Kidney capillary endothelial cell (primary cell): ENCODE measurements around the gene TMEM242.
A peak's percentile ranks its signal among the peaks of the same experiment; 100 is the strongest.
"Not testable (repeated sequence)": the region's sequence is repeated elsewhere in the genome, so short reads cannot be mapped to it uniquely, and the experiment has no call there.

Source experiments
- DNase-seq: peaks from one replicate; pipeline ENCODE4 v3.0.0-alpha.2; 2018; ENCODE audit warnings: low spot score

Gene TMEM242

DNA sequence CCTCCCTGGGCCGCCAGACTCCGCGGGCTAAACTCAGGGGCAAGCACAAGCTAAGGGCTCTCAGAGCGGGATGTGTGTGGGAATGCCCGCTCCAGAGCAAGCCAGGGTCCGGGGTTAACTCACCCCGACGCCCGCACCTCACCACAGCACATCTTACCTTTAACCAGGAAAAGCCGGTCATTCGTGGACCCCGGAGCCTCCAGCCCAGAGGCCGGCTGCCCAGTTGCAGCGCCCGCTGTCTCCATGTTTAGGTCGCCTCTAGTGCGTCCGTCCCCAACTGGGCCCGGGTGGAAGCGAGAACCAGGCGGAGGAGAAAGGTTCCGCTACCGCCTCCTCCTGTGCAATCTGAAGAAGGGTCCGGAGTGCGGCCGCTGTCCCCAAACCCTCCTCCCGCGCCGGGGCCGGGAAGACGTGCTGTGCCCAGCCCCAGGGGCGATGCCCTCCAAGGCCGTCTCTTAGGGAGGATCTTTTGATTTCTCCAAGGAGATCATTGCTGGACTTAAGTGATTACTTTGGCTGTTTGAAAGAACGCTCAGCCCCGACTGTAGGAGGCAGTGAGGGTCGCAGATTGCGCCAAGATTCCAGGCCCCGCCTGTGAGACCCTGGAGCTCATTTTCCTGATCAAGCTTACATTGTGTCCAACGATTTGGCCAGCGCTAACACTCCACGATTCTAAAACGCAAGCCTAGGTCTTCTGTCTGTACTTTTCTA lies at the start of gene TMEM242:
Gene TMEM242 (minus strand): TSS at position 265 of the 711 bp plus-strand sequence. CDS start 20 bp downstream, at position 245.
- peak; percentile 92 for DNase-seq

DNA sequence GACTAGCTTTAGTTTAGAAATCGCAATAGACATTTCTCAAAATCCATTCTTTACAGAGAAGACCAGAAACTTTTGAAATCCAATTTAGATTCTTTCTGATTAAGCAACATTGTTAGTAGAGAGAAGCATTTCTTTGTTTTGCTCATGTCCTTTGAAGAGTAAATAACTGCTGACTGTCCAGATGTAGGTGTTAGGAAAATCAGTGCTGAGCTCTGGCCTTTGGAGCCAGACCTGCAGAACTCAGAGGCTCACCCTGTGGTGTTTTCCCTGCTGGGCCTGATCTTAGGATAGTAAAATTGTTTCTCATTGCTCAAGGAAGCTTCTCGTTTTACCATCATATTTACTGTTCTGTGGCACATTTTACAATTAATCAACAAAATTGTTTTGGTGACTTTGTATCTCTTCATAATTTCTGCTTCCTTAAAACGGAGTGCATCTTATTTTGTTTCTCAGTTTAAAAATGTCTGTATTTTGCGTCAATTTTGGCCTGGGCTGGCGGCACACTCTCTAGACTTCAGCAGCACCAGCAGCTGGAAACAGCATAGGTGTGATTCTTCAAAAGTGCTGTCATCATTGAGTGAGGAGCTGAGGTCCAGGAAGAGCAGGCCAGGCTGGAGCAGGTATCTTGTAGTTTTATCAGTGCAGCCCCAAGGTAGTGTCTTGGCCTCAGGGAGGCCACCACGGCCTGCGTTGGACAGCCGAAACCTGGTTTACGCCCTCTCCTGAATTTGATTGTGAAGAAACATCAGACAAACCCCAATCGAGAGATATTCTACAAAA lies 49.4 kb upstream of the TMEM242 start:
- DNase-seq = no peak

DNA sequence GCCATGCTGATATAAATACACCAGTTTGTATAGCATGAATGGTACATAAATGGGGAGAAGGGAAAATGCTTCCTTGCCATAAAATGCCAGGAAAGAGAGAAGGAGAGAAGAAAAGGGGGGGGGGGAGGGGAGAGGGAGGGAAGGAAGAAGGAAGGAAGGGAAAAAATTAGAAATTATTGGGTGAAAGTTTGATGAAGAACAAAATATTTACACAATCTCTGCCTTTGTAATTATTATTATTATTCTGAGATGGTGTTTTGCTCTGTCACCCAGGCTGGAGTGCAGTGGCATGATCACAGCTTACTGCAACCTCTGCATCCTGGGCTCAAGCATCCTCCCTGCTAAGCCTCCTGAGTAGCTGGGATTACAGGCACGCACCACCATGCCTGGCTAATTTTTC lies 47.4 kb upstream of the TMEM242 start:
- no peak for DNase-seq

DNA sequence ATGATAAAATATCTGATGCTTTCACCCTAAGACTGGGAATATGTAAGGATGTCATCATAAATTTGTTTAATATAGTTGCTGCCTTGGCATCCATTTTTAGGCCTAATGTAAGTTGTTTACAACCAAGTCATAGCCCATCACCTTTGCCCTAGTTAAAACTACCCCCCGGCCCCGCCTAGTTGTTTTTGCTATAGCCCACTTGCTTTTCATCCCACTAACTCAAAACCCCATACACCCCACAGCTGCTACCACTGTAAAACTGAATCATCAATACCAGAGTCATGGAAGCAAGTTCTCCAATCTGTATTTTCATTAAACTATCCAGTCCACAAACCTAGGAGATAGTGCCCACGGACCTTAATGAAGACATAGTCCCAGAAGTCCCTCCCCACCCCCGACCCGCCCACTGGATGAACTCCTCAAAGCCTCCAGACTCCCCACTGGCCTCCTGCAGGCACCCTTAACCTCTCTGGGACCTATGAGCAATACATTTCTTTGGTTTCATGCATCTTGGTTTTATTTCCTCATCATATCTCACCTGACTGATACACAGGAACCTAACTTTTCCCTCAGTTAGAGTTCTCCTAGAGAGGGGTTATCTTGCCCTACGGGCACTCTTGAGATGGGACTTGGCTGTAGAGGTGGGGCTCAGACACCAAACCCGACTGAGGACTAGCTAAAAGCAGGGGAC lies 45.2 kb upstream of the TMEM242 start:
- DNase-seq = no peak

DNA sequence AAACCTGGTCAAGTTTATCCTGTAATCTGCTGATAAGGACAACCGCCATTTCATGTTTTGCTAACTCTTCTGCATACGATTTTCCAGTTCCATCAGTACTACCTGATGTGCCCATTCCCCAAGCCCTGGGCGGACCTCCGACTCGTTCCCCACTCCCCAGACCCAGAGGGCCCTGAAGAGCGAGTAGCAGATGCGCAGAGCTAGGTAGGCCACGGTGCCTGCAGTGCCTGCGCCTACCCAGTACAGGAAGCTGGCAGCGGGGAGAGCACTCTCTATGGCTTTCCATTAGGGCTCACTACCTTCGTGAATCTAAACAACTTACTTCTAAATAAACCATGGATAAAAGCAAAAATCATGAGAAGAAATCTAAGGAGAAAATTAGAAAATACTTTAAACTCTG lies 43.3 kb upstream of the TMEM242 start:
- DNase-seq = no peak

DNA sequence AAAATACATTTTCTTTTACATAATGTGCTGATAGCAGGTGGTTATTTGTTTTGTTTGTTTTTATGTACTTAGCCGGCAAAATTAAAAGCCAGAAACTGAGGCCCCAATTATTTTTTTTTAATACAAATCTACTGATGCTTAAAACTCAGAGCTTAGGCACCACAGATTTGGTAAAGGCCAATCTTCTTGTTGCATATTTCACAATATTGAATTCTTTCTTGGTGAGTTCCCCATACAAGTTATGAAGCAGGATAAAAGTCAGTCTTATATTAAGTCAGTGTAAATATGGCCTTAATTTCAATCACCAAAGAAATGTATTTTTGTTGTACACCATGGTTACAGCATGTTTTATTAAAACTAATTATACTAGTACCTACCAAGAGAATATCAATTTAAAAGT lies 41.4 kb upstream of the TMEM242 start:
- no peak for DNase-seq

DNA sequence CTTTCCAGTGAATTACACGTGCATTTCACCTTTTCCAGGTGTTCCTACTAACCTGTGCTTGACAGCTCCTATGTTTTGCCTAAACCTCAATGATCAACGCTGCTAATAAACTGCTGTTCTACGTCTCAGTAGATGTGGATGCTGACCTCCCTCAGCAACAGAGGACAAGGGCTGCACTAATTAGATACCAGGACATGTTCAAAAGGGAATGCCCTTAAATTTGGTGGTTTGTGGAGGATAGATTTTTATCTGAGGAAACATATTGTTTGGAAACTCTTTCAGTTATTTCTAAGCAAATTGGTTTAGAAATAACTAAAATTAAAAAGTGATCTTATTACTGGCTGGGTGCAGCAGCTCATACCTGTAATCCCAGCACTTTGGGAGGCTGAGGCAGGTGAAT lies 38.6 kb upstream of the TMEM242 start:
- no peak for DNase-seq

DNA sequence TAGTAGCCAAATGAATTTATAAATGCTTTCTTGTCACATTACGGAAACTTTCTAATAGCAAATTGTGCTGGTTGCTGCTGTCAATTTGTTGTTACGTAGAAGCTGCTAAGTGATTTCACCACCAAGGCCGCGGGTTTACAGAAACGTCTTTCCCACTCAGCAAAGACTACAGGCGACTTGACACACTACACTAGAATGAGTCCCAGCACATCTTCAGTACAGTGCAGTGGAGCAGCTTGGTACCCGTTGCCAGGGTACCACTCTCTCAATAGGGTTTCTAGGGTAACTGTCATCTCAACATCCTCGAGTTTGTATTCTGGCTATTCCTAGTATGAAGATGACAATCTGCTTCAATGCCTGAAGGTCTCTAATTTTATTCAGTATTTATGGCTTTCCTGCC lies 35.0 kb upstream of the TMEM242 start:
- no peak for DNase-seq

DNA sequence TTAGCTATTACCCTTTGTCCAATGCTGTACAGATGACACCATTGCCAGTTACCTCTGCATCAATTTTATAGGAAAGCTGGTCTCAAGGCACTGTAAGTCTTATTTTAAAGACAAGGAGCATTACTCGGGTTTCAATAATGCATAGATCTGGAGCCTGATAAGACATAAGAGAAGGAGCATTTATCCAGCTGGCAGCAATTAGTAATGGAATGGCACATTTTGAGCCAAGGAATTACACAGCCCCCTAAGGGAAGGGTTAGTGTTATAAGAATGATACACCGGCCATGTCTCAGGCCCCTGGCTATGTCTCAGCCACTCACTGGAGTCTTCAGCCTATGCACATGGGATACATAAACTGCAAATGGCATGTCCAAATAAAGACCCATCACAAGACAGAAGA lies 23.1 kb upstream of the TMEM242 start:
- DNase-seq = no peak

DNA sequence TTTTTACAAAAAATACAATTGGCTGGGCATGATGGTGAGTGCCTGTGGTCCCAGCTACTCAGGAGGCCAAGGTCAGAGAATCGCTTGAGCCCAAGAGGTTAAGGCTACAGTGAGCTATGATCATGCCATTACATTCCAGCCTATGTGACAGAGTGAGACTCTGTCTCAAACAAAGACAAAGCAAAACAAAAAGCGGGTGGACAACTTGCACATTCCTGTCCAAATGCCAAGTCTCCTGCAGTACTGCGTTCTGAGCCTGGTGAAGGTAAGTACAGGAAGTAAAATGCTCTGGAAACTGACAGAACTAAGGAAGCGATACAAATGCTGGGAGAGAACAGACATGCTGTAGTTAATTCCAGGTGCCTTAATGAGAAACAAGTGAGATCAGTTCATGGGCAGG lies 20.4 kb upstream of the TMEM242 start:
- DNase-seq = no peak

DNA sequence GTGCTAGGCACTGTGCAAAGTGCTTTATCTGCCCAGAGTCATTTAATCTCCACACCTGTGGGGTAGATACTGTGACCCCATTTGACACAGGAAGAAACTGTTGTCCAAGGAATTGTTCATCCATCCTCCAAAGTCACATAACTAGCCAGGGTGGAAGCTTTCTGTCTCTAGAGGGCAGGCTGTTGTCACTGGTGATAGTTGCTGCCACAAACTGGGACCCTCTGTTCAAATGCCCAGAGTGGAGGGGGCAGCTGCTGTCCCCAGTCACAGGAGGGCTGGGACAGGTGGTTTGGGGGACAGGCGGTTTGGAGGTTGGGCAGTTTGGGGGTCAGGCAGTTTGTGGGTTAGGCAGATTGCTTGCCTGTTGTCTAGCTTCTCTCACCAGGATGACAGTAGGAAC lies 16.1 kb upstream of the TMEM242 start:
- no peak for DNase-seq

DNA sequence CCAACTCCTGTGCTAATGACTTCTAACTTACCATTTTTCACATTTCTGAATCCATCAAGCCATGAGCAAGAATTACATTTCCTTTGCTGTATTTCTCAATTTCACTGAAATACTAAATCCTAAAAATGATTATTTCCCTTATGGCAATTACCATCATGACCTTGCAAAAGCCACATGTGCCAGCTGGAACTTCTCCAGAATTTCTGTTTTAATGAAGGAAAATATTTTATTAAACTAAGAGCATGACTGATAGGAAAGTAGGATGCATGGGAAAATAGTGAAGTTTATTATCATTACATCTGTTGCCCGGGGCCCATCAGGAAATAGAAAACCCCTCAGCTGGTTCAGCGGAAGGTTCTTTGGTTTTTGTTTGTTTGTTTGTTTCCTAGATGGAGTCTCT lies 14.4 kb upstream of the TMEM242 start:
- no peak for DNase-seq

DNA sequence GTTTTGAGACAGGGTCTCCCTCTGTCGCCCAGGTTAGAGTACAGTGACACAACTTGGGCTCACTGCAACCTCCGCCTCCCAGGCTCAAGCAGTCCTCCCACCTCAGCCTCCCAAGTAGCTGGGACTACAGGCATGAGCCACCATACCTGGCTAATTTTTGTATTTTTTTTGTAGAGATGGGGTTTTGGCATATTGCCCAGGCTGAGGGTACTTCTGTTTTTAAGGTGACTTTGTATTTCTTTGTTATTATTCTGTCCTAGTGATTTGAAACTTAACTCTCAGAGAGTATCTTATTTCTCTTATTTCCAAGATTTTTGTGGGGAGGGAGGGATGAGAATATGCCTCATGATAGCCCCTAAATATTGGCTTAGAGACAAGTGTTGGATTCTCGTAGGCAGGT lies 14.0 kb upstream of the TMEM242 start:
- not testable (repeated sequence) for DNase-seq

DNA sequence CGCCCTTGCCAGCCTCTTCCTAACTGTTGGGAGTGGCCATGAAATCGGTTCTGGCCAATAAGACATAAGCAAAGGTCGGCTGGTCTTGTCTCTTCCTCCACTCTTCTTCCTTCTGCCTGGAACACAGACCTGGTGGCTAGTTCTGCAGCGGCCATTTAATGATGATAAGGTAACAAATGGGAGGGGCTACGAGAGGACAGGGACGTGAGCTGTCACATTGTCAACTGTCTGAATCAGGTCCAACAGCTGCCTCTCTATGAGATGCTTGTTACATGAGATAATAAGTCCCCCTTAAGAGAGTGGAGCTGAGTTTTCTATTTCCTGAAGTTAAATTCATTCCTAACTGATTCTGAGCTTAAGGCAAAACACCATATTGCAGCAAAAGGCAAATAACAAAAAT lies 12.5 kb upstream of the TMEM242 start:
- DNase-seq = no peak

DNA sequence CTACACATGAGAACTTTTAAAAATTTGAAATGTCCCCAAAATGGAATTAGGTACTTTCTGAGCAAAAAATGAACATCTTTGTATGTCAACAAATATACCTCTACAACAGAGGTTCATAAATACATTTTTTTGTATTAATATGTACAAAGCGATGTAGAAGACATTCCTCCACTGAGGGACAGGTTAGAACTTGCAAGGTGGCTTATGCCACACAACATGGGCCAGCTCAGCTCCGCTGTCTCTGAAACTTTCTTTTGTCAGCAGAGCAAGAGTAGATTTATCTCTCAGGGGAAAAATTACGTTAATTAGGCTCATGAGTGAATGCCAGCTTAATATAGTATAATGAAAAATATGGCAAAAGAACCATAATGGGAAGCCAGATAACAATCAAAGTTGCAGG lies 10.6 kb upstream of the TMEM242 start:
- no peak for DNase-seq

DNA sequence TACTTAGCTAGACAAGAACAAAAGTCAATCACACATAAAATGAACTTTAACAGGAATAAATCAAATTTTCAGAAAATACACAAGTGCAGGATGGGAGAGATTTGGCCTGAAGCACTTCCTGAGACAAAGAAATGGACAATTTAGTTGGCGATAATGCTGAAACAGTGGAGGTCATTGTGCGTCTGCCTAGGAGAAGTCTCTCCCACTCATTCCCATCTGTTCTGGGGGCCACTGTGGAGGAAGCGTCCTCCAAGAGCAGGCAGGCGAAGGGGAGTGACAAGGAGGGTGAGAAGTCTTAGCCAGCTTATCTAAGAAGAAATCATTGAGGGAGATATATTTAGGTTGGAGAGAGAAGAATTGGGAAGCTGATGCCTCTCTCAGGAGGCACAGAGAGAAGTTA lies 10.2 kb upstream of the TMEM242 start:
- DNase-seq = no peak

DNA sequence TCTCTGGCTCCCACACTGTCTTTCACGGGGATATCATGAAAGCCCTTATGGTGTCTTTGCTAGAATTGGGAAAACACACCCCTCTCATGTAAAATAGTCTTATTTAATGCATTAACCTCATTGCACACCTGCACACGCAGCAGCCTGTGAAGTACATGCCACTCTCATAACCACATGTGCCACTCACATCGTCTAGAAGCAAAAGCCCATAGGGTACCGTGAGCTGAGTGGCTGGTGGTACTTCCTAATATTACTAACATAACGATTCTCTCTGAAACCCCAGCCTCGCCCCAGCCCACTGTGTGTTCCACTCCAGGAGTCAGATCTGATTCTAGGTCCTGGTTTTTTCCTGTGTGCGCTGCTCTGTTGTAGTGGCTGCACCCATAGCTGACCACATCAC lies 9.5 kb upstream of the TMEM242 start:
- DNase-seq = no peak

DNA sequence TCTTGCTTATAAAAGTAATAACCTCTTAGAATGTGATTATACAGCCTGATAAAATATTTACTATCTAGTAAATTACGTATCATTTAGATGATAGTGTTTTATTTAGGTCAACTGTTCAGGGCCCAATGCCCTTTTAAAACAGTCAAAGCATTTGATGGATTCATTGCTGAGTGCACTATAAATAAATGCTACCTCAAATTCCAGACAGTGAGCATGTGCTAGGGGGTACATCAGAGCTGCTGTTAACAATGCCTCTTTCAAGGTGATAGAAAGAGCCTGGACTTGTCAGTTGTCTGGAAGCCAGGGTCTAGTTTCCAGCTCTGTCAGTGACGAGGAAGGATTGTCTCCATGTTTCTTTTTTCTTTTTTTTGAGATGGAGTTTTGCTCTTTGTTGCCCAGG lies 7.5 kb upstream of the TMEM242 start:
- DNase-seq = no peak

DNA sequence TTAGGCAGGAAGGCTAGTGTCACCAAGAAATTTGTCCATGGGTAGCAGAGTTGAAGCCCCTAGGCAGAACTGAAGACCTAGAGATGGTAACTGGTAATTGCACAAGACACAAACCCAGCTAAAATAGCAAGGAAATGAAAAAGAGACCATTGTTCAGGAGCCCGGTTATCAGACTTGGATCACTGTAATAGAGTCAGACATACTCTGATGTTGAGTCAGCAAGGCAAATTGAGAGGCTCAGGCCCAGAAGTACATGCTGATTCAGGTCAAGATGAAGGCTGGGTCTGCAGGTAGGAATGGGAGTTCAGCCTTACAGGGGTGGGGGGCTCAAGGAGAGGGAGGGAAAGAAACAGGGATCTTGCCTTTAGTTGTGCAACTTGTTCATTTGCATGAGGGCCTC lies 6.5 kb upstream of the TMEM242 start:
- no peak for DNase-seq

DNA sequence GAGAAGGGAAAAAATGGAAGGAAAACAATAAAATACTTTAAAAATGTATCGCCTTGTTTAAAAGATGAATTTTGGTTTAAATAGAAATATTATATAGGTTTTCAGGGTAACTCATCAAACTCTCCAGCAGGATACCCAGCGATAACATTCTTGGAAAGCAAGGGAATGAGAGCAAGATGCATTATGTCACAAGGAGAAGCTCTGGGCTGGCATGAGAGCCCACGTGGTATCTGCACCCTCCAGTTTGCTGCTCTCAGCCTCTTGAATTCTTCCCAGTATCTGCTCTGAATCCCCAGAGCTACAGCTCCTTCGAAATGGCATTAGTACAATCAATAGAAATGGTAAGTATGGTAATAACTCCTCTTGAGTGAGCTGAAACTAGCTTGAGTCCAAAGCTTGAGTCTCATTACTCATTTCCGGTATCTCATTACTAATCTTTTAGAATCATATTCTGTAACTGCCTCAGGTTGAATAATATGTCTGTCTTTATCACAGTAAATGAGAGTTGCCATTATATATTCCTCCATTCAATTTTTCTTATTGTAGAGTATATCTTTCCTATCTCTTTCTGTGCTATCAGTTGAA lies 4.9 kb upstream of the TMEM242 start:
- no peak for DNase-seq

DNA sequence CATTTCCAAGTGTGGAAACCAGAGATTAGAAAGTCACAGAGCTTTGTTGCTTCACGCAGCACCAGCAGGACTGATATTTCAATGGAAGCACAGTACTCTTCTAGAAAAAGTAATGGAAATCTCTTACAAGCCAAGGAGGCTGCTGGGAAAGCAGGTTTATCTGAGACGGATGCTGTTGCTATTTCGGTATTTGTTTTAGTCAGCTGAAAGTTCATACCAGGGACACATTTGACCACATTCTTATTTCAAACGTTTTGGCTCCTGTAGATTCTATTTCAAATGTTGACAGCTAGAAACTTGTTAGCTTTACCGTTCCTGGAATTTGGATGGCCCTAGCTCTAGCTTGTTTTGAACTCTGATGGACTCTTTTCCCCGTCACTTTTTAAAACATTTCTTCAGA lies 3.7 kb upstream of the TMEM242 start:
- DNase-seq = no peak

DNA sequence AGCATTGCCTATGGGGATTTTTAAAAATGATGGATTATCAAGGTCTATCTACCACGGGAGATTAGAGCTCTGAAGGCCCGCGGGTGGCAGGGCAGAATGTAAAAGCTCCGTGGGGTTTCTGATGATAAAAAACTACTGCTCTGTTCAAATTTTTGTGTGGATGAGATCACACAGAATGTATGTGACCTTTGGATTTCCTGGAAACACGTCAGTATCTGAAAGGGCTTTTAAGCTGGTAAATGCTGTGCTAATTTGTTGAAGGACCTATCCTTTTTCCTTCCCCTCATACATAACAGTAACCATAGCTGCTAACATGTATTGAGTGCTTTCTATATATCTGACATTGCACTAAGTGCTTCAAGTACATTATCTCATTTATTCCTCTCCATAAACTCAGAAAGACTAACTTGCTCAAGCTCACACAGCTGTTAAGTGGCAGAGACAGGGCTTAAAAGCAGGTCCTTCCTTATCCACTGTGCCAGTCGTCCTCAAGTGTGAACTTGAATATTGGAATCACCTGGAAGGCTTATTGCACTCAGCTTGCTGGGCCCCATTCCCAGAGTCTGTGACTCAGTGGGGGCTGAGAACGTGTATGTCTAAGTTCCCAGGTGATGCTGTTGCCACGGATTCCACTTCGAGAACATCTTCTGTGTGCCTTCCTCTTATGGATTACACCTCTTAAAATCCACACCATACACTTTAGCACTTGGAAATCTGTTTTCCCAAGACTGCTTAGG lies 1.9 kb upstream of the TMEM242 start:
- no peak for DNase-seq
